T1000 (cell line): ENCODE data around the gene MAPKAP1.
A peak's percentile ranks its signal among the peaks of the same experiment; 100 is the strongest.

Source experiments
- DNase-seq: peaks from one replicate; lab custom pipeline; 2025; ENCODE audit warnings: mixed read lengths; lab: John Stamatoyannopoulos, UW

Gene MAPKAP1

GRCh38 chr9:125513668-125514413, 193.2 kb downstream of the MAPKAP1 start:
- DNase-seq = peak; percentile 46

- no peak for DNase-seq
Measured at GRCh38 chr9:125513303-125513667, 193.7 kb downstream of the MAPKAP1 start.

GRCh38 chr9:125511789-125512660, 195.0 kb downstream of the MAPKAP1 start:
- DNase-seq = peak; percentile 9

GRCh38 chr9:125510980-125511379, 196.0 kb downstream of the MAPKAP1 start:
- no peak for DNase-seq

GRCh38 chr9:125509476-125509875, 197.5 kb downstream of the MAPKAP1 start:
- no peak for DNase-seq

- DNase-seq = no peak
Measured at GRCh38 chr9:125508249-125508648, 198.8 kb downstream of the MAPKAP1 start.

- no peak for DNase-seq
Measured at GRCh38 chr9:125507226-125507625, 199.8 kb downstream of the MAPKAP1 start.

GRCh38 chr9:125505988-125506438, 201.0 kb downstream of the MAPKAP1 start:
- no peak for DNase-seq

- no peak for DNase-seq
Measured at GRCh38 chr9:125504616-125505015, 202.4 kb downstream of the MAPKAP1 start.

- DNase-seq = no peak
Measured at GRCh38 chr9:125497906-125498305, 209.1 kb downstream of the MAPKAP1 start.

GRCh38 chr9:125497478-125497877, 209.5 kb downstream of the MAPKAP1 start:
- DNase-seq = no peak

- DNase-seq = no peak
Measured at GRCh38 chr9:125496313-125496834, 210.6 kb downstream of the MAPKAP1 start.

GRCh38 chr9:125495172-125496119, 211.6 kb downstream of the MAPKAP1 start:
- no peak for DNase-seq

GRCh38 chr9:125494653-125494915, 212.4 kb downstream of the MAPKAP1 start:
- DNase-seq = no peak

- no peak for DNase-seq
Measured at GRCh38 chr9:125493881-125494652, 212.9 kb downstream of the MAPKAP1 start.

GRCh38 chr9:125493384-125493783, 213.6 kb downstream of the MAPKAP1 start:
- no peak for DNase-seq

GRCh38 chr9:125492719-125493118, 214.3 kb downstream of the MAPKAP1 start:
- DNase-seq = no peak

GRCh38 chr9:125487842-125488241, 219.2 kb downstream of the MAPKAP1 start:
- no peak for DNase-seq

GRCh38 chr9:125486576-125486975, 220.4 kb downstream of the MAPKAP1 start:
- DNase-seq = no peak

- no peak for DNase-seq
Measured at GRCh38 chr9:125486152-125486508, 220.9 kb downstream of the MAPKAP1 start.

- no peak for DNase-seq
Measured at GRCh38 chr9:125485471-125486151, 221.4 kb downstream of the MAPKAP1 start.
